Uterus (tissue), 4 donors: ENCODE data around the gene ZNF587B. TPM values are rescaled to one million over a fixed set of nuclear protein-coding genes. Genes with fewer than 3 reads are reported as not detected.
"Not testable (repeated sequence)": the region's sequence is repeated elsewhere in the genome, so short reads cannot be mapped to it uniquely, and the experiment has no call there.

Source experiments
- DNase-seq, 2 donors: peaks; one replicate each; pipeline ENCODE4 v3.0.0-alpha.2; 2019 to 2020
- H3K27ac ChIP-seq, 2 donors: fragments of 200-600 bp; sonication (generic); 1 replicate in 1 of 2; 2 replicates in 1 of 2; pipeline ENCODE4 v1.5.1; 2016 to 2018
- H3K27me3 ChIP-seq, 2 donors: fragments of 200-600 bp; sonication (generic); one replicate each; pipeline ENCODE4 v1.5.1; 2018 to 2019; ENCODE audit warnings: control low read depth in 1 of 2
- H3K36me3 ChIP-seq, 2 donors: fragments of 200-600 bp; sonication (generic); one replicate each; pipeline ENCODE4 v1.5.1; 2019; ENCODE audit warnings: control low read depth in 1 of 2
- H3K4me1 ChIP-seq, 2 donors: fragments of 200-600 bp; sonication (generic); one replicate each; pipeline ENCODE4 v1.5.1; 2018 to 2019; ENCODE audit warnings: control low read depth in 1 of 2
- H3K4me3 ChIP-seq, 2 donors: fragments of 200-600 bp; sonication (generic); 1 replicate in 1 of 2; 2 replicates in 1 of 2; pipeline ENCODE4 v1.5.1; 2018 to 2019; ENCODE audit warnings: mild to moderate bottlenecking in 1 of 2
- H3K9me3 ChIP-seq, 2 donors: fragments of 200-600 bp; sonication (generic); one replicate each; pipeline ENCODE4 v1.5.1; 2019; ENCODE audit warnings: control low read depth in 1 of 2
- POLR2A ChIP-seq, 2 donors: fragments of 450-650 bp; IDR thresholded peaks; one replicate each; pipeline ENCODE4 v1.6.1; 2016; ENCODE audit warnings: antibody characterized with exemption in 2 of 2, mild to moderate bottlenecking in 1 of 2, moderate library complexity in 1 of 2
- intact Hi-C: fragments of 100-400 bp; cut with DNase I; formaldehyde crosslinking; loops from one replicate; pipeline ENCODE4 v1.15.1; 2023; ENCODE audit warnings: low total_unique reads
- total RNA-seq, 4 donors: library from RNA; depleted of rRNA in 3 of 4; stranded (reverse); fragments of >200 nt in 3 of 4; gene quantifications; one replicate each; pipeline versions ENCODE4 v1.1.0 to v1.2.4, GENCODE V29; 2014 to 2023
- TF ChIP-seq, protein P1 (sequence below), 4 experiments: fragments of 200-600 bp in 2 of 4; fragments of 450-650 bp in 2 of 4; sonication (generic) in 2 of 4; IDR thresholded peaks; one replicate each; pipeline ENCODE4 v1.5.1; 2016 to 2019; ENCODE audit warnings: antibody characterized with exemption in 4 of 4, mild to moderate bottlenecking in 2 of 4, moderate library complexity in 1 of 4
- donor health status: DM: yes; HTN: yes; CAD: no.

The ZNF587B gene
- total RNA-seq, 4 donors from 2014 or later: 5.9 to 30.6 (median 15.0) TPM

DNA sequence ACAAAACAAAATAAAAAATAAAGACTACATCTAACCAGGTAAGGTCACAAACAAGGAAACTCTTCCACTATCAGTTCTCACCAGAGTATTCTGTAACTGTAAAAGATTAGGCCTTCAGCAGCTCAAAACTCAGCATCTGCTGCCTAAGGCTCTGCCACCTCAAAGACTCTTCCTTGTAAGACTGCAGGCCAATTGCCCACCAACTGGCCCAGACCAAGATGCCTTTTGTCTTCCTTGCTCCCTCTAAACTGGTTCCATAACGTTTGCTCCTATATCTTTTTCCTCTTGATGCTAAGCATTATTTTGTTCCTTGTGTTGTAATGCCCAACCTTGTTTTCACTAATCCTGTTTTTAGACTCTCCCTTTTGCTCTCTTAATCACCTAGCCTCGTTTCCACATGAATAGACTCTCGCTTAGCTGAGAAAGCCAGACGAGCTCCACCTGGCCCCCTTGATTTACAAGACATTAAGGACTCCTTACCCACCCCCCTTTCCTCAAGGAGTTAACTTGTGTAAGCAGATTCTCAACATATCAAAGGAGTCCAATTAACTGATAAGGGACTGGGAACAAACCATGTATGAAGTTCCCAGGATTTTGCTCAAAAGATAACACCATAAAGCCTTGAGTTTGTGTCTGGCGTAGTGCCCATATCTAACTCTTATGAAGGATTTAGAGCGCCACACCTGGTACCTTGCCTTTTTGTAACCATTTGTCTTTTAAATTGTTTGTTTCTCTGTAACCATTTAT, 57.3 kb downstream of the ZNF587B start:
- H3K4me1 ChIP-seq: no peaks in the 10 kb centered on the region
- H3K4me3 ChIP-seq: no peak overlapping the region
- TF ChIP-seq, protein P1, sequence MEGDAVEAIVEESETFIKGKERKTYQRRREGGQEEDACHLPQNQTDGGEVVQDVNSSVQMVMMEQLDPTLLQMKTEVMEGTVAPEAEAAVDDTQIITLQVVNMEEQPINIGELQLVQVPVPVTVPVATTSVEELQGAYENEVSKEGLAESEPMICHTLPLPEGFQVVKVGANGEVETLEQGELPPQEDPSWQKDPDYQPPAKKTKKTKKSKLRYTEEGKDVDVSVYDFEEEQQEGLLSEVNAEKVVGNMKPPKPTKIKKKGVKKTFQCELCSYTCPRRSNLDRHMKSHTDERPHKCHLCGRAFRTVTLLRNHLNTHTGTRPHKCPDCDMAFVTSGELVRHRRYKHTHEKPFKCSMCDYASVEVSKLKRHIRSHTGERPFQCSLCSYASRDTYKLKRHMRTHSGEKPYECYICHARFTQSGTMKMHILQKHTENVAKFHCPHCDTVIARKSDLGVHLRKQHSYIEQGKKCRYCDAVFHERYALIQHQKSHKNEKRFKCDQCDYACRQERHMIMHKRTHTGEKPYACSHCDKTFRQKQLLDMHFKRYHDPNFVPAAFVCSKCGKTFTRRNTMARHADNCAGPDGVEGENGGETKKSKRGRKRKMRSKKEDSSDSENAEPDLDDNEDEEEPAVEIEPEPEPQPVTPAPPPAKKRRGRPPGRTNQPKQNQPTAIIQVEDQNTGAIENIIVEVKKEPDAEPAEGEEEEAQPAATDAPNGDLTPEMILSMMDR (IDR thresholded peaks at IDR 0.05): no peak
- no peak for TF ChIP-seq POLR2A (IDR thresholded peaks at IDR 0.05)
- H3K9me3 ChIP-seq: no peaks in the 10 kb centered on the region
- no peak overlapping the region for H3K27ac ChIP-seq
- no peaks in the 10 kb centered on the region for H3K36me3 ChIP-seq
- no peak for DNase-seq
- intact Hi-C loops: no loop called here
- H3K27me3 ChIP-seq: no peaks in the 10 kb centered on the region

DNA sequence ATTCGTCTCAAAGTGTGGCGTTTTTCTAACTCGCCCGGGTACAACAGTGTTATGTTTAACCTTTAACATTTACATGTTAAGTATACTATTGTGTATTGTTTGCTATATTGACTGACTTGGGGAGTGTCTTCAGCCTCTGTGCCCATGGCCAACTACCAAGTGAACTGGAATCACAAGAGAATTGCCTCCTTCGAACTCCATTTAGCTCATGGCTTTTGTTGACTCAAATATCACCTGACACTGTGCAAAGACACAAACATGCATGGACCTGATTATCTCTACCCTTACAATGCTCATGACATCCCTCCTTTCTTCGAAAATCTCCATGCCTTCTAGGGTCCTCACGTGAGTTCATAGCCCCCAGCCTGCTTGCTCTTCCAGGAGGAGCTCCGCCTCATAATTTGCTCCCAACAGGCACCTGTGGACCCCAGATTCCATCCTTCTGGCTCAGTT, 58.0 kb downstream of the ZNF587B start:
- Histone ChIP-seq H3K4me1 (no peaks in the 10 kb centered on the region), H3K9me3 (no peaks in the 10 kb centered on the region), H3K4me3 (peak overlapping the region; percentile 38 to 42), H3K27me3 (no peaks in the 10 kb centered on the region), H3K36me3 (no peaks in the 10 kb centered on the region), H3K27ac (no peak overlapping the region)
- TF ChIP-seq, protein P1 (IDR thresholded peaks at IDR 0.05): no peak
- TF ChIP-seq POLR2A (IDR thresholded peaks at IDR 0.05): no peak
- intact Hi-C loops: no loop called here
- DNase-seq: no peak

DNA sequence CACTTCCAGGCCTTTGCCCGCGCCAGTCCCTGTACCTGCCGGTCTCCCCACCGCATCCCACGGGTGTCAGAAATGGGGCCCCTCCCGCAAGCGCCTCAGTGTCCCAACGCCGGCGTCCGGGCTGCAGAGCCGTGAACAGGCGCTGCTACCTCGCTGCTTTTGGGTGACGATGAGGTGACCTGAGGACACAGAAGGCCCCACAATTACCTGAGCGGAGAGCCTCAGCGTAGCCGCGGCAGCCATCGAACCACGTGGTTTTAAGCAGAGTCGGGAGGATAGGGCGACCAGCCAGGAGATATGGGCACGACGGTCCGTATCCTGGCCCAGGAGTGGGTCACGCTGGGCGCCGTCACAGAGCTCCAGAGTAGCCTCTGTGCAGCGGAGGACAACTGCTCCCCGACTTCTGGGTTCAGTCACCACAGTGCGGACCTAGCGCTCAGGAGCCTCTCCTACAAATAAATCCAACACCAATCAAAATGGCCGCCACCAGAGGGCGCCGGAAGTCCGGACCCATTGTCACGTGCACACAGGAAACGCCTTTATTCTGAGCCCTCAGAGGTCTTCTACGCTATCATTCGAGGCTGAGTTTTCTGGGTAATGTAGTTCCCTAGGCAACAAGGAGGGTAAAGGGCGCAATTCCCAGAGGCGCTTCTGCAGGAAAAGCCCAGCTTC, 58.6 kb downstream of the ZNF587B start, which contains the start of gene ZNF814:
Gene ZNF814 (minus strand): TSS at position 478 of the 672 bp plus-strand sequence. CDS start 235 bp downstream, at position 243.
- peak; percentile 61 to 66 for DNase-seq
- intact Hi-C loops: no loop called here
- Histone ChIP-seq H3K9me3 (no peaks in the 10 kb centered on the region), H3K27me3 (no peaks in the 10 kb centered on the region), H3K4me1 (no peaks in the 10 kb centered on the region), H3K27ac (no peak within 1 kb of the TSS), H3K36me3 (no peaks in the 10 kb centered on the region), H3K4me3 (peak within 1 kb of the TSS; percentile 38 to 42)
- TF ChIP-seq, protein P1 (IDR thresholded peaks at IDR 0.05): peak in 3 of 4 experiments; percentile 5 to 17 (median 13)
- TF ChIP-seq POLR2A (IDR thresholded peaks at IDR 0.05): no peak

DNA sequence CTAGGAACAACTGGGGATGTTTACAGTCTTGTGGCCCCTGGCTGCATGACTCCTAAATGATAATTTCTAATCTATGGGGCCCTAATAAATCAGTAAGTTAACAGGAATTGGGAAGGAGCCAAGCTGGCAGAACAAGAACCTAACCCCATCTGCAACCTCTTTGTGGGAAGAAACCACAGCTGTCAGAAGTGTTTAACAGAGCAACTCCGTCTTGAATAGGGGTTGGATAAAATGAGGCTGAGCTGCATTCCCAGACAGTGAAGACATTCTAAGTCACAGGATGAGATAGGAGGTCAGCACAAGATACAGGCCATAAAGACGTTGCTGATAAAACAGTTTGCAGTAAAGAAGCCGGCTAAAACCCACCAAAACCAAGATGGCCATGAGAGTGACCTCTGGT, 60.6 kb downstream of the ZNF587B start:
- H3K9me3 ChIP-seq, H3K4me1 ChIP-seq, intact Hi-C loops, H3K36me3 ChIP-seq, DNase-seq, H3K4me3 ChIP-seq, H3K27me3 ChIP-seq, H3K27ac ChIP-seq: not testable (repeated sequence)

Other genes starting within 250 kb of the ZNF587B start
- 10 to 100 TPM in 2 of 4 donors, 1 to 10 TPM in 2; 6.8 to 26.5 (median 11.0) TPM for gene ZIK1, start 246.2 kb upstream of the ZNF587B start, total RNA-seq
- gene ZNF530, start 230.4 kb upstream of the ZNF587B start, total RNA-seq: 10 to 100 TPM in 1 of 4 donors, 1 to 10 TPM in 2, under 1 TPM in 1; 0.29 to 33.0 (median 4.7) TPM
- 10 to 100 TPM in 3 of 4 donors, 1 to 10 TPM in 1; 1.5 to 60.1 (median 16.5) TPM for gene ZNF134, start 216.1 kb upstream of the ZNF587B start, total RNA-seq
- gene ZNF211, start 197.1 kb upstream of the ZNF587B start, total RNA-seq: 100 to 1,000 TPM in 1 of 4 donors, 10 to 100 TPM in 2, 1 to 10 TPM in 1; 9.4 to 115 (median 20.7) TPM
- not detected for gene ZSCAN4, start 161.4 kb upstream of the ZNF587B start, total RNA-seq
- gene ZNF551, start 148.3 kb upstream of the ZNF587B start, total RNA-seq: 100 to 1,000 TPM in 1 of 4 donors, 10 to 100 TPM in 2, 1 to 10 TPM in 1; 8.7 to 123 (median 27.2) TPM
- 10 to 100 TPM in 1 of 4 donors, 1 to 10 TPM in 2, under 1 TPM in 1; 0.88 to 27.4 (median 1.5) TPM for gene ZNF154, start 121.1 kb upstream of the ZNF587B start, total RNA-seq
- 10 to 100 TPM in 1 of 4 donors, 1 to 10 TPM in 2, under 1 TPM in 1; 0.88 to 20.2 (median 3.4) TPM for gene ZNF671, start 102.7 kb upstream of the ZNF587B start, total RNA-seq
- 10 to 100 TPM in 3 of 4 donors, under 1 TPM in 1; 0.29 to 34.4 (median 17.9) TPM for gene ZNF776, start 83.5 kb upstream of the ZNF587B start, total RNA-seq
- 10 to 100 TPM in 2 of 4 donors, 1 to 10 TPM in 2; 4.6 to 42.0 (median 16.1) TPM for gene ZNF586, start 60.6 kb upstream of the ZNF587B start, total RNA-seq
- gene ZNF552, start 15.4 kb upstream of the ZNF587B start, total RNA-seq: 10 to 100 TPM in 2 of 4 donors, 1 to 10 TPM in 1, under 1 TPM in 1; 0.77 to 15.0 (median 9.3) TPM
- gene ZNF587, start 19.6 kb downstream of the ZNF587B start, total RNA-seq: 10 to 100 TPM; 21.3 to 80.0 (median 39.6) TPM
- 10 to 100 TPM in 3 of 4 donors, 1 to 10 TPM in 1; 7.1 to 24.9 (median 15.4) TPM for gene ZNF814, start 58.7 kb downstream of the ZNF587B start, total RNA-seq
- 10 to 100 TPM; 15.0 to 50.1 (median 20.7) TPM for gene ZNF417, start 86.3 kb downstream of the ZNF587B start, total RNA-seq
- 10 to 100 TPM in 2 of 4 donors, 1 to 10 TPM in 1, under 1 TPM in 1; 0.29 to 15.8 (median 9.8) TPM for gene ZNF418, start 105.1 kb downstream of the ZNF587B start, total RNA-seq
- gene ZNF256, start 117.4 kb downstream of the ZNF587B start, total RNA-seq: 10 to 100 TPM in 2 of 4 donors, 1 to 10 TPM in 1, under 1 TPM in 1; 0.51 to 12.0 (median 6.9) TPM
- 1 to 10 TPM in 1 of 4 donors, not detected in 3; 2.7 TPM for gene C19orf18, start 144.2 kb downstream of the ZNF587B start, total RNA-seq
- 10 to 100 TPM in 3 of 4 donors, 1 to 10 TPM in 1; 5.6 to 61.7 (median 30.4) TPM for gene ZNF606, start 172.5 kb downstream of the ZNF587B start, total RNA-seq
- gene ZSCAN1, start 203.7 kb downstream of the ZNF587B start, total RNA-seq: not detected
- 10 to 100 TPM in 3 of 4 donors, 1 to 10 TPM in 1; 6.2 to 18.6 (median 15.3) TPM for gene ZNF135, start 229.0 kb downstream of the ZNF587B start, total RNA-seq